Hematopoietic multipotent progenitor cell treated with erythropoietin and hydrocortisone succinate and interleukin-3 and kit ligand, for 4 days (in vitro differentiated cells): ENCODE data around the gene UNC119.
"Not testable (repeated sequence)": the region's sequence is repeated elsewhere in the genome, so short reads cannot be mapped to it uniquely, and the experiment has no call there.

Experiments used
- DNase-seq: peaks from one replicate; pipeline ENCODE4 v3.0.0-alpha.2; 2015

UNC119 gene

GRCh38 chr17:28540231-28540630 lies 12.2 kb downstream of the UNC119 start:
- DNase-seq: no peak

DNA sequence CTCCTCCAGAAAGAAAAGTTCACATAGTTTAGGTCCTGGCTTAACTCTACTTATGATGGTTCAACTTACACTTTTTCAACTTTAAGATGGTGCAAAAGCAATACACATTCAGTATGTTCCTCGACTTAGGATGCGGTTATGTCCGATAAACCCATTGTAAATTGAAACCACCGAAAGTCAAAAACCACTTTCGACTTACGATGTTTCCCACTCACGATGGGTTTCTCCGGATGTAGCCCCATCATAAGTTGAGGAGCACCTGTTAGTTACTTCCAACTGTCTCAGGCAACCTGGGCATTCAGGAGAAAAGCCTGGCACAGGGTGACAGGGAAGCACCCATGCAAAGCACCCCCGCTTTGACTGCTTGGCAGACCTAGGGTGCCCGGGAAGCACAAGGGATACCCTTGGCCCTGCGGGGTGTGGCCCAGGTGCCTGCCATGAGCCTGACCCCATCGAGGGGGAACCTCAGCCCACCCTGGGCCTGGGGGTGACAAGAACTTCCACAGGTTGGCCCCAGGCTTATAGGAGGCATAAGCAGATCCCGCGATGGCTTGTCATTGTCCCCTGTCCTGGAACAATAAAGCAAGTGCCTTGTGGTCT lies 14.0 kb downstream of the UNC119 start:
- DNase-seq: no peak

DNA sequence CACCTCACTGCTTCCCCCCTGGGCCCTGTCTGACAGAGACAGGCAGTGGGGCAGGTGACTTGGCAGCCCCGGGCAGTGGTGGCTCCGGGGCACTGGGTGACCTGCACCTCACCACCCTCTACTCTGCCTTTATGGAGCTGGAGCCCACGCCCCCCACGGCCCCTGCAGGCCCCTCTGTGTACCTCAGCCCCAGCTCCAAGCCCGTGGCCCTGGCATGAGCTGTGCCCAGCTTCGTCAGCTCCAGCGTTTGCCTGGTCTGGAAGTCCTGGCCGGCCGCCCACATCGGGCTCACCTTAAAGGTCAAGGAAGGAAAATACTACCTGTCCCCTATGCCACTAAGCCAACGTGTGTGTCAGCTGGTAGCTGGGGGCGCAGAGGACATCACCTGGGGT lies 15.2 kb downstream of the UNC119 start:
- no peak for DNase-seq

DNA sequence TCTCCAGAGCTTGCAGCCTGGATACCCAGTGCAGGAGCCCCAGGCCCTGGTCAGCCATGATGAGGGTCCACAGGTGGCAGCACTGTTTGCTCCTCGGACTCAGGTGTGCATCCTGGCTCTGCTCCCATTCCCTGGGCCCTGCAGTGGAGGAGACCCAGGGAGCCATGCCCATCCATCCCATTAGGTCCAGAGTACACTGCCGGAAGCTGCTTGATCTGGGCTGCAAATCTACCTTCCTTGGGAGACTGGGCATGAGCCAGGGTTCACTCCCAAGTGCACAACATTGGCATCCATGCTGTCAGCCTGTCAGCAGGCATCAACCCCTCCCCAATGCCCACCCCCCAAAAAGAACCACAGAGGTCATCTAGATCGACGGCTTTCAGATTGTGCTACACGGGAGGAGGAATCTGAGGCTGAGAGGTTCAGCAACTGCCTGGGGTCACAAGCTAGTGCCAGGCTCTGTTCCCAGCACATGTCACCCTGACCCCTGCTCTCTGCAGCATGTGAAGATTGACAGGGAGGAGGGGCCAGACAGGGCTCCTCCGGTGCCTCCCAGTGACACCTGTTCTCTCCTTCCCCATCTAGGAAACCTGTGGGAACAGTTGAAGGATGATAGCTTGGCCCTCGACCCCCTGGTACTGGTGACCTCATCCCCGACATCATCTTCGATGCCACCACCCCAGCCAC lies 15.7 kb downstream of the UNC119 start:
- DNase-seq: no peak

GRCh38 chr17:28534740-28535375 lies 17.6 kb downstream of the UNC119 start:
- DNase-seq: no peak

DNA sequence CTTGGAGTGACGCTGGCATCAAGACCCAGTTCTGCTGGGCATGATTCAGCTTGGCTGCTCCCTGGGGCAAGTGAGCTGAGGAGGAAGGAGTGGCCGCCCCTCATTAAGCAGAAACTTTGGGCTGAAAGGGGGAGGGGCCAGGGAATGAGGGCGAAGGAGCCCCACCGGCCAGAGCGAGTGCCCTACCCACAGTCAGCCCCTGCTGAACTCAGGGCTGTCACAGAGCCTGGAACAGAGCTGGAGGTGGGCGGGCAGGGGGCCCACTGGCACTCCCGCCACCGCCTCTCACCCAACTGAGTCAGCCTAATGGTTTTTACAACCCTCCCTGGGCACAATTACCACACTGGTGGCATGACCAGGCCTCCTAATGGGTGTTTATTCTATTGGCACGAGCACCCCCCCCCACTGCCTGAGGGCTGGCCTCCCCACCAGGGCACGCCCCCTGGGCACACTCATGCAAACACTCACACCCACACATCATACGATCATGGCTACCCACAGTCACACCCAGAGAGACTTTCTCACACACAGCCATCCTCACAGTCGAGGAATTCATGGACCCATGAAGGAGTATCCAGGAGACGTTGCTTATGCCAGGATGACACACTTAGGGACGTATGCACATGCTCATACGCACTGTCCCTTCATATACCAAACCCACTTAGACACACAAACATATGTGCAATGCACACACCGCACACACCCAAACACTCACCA lies 19.2 kb downstream of the UNC119 start:
- no peak for DNase-seq

DNA sequence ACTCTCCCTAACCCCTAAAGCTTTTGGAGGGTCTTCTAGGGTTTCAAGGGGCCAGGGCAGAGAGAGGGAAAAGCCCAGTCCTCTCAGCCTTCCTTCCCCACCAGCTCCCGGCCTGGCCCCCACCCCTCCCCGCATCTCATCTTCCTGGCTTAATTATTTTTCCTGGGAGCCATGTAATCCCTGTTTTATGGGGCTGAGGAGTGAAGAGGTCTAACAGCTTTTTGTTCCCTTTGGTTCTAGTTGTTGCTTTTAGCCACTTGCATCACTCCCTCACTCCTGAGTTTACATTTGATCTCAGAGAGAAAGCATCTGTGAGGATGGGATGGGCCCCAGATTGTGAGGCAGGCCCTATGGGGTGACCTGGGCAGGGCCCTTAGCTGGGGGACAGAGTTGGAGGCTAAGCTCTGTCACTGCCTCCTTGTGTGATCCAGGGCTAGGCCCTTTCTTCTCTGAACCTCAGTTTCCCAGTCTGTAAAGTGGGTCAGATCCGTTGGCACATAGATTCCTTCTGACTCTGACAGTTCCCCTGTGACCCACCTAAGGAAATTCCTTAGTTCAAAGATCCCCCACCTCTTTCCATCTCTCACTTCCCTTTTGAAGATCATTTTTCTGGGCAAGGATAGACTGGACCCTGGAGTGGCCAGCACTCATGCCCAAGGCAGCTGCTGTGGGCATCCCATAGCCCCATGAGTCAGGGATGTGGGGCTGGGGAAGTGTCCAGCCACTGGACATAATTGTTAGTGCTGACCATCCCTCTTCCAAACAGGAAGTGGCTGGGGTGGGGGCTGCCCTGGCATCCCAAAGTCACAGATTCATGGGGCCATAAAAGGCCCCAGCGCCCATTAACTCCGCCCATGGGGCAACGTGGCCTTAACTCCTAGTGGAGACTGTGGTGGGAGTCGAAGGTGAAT lies 20.1 kb downstream of the UNC119 start:
- no peak for DNase-seq

GRCh38 chr17:28530926-28531325 lies 21.5 kb downstream of the UNC119 start:
- no peak for DNase-seq

DNA sequence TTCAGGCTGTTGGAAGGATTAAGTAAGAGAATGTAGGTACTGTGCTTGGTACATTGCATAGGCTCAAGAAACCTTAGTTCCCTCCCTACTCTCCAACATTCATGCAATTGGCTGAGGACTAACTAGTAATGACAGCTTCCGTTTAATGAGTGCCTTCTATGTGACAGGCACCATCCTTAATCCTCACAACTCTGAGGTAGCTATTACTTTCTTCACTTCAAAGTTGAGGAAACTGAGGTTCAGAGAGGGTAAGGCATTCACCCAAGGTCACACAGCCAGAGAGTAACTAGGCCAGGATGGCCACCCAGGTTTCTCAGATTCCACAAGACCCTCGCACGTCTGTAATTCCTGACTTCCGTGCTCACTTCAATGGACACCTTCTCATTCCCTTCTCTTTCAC lies 22.2 kb downstream of the UNC119 start:
- no peak for DNase-seq

DNA sequence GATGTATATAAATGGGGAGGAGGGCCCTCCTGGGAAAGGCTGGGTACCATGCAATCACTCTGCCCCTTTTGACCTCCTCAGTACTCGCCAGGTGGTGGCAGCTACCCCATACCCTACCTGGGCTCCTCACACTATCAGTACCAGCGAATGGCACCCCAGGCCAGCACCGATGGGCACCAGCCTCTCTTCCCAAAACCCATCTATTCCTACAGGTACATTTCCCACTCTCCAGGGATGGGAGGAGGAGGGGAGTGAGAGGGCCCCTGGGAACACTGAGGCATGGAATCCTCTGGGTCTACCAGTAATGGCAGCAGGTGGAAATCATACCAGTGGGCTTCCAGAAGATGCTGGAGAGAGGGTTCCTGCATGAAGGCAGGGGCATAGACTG lies 23.4 kb downstream of the UNC119 start:
- no peak for DNase-seq

DNA sequence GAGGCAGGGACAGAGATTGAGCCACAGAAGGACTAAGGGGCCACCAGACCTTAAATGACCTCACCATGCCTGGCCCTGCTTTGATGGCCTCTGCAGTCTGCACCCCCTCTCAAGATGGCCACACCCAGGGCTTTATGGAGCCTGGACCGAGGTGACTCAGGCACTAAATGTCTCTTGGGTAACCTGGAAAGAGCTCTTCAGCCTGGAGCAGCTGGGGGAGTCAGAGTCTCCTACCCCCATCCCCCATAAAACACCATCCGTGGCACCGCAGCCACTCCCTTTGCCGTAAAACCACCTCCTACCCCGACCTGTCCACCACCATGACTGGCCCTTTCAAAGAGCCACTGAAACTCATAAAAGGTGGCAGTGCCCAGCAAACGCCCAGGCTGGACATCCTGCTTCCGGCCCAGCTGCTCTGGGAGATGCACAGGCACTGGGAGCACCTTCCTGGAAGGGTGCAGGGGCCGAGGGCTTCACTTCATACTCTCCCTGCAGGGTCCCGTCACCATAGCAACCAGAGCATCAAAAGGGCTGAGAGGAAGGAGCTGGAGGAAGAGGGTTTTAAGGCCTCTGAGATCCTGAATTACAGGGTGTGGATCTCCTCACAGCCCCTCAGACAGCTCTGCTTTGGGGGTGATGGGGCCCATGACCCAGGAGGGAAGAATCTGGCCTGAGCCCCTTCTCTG lies 24.0 kb downstream of the UNC119 start:
- DNase-seq: no peak

DNA sequence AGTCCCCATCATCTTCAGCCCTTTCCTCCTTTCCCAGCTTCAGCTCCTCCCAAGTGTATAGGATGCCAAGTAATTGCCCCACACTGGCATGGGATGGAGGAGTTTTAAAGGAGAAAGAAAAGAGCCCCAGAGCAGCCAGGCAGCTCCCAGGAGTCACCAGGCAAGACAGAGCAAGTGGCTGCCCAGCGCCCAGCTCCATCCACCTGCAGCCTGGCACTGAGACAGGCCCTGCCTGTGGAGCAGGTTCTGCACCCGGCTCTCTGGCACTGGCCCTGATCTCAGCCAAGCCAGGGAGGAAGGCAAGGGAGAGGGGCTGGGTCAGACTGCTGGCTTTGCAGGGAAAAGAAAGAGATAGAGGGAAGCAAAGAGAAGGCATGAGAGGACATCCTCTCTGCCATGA lies 24.6 kb downstream of the UNC119 start:
- DNase-seq: no peak

DNA sequence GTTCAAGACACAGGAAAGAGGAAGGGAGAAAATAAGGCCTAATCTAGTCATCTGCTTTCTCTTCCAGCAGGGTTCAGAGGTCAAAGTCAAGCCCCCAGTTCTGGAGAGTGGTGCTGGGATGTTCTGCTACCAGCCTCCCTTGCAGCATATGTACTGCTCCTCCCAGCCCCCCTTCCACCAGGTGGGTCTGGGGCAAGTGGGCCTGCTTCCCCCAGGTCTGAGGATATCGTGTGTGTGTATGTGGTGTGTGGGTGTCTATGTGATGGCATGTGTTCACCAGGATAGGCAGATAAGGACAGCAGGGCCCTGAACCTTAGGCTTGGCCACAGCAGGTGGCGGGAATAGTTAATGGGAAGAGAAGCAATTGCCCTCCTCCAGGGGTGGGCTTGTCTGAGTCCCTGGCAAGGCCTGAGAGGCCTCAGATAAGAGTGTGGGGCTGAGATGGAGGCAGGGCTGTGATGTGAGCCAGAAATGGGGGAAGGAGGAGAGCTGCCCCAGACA lies 25.2 kb downstream of the UNC119 start:
- peak; percentile 93 for DNase-seq

GRCh38 chr17:28526381-28526780 lies 26.0 kb downstream of the UNC119 start:
- DNase-seq: no peak

DNA sequence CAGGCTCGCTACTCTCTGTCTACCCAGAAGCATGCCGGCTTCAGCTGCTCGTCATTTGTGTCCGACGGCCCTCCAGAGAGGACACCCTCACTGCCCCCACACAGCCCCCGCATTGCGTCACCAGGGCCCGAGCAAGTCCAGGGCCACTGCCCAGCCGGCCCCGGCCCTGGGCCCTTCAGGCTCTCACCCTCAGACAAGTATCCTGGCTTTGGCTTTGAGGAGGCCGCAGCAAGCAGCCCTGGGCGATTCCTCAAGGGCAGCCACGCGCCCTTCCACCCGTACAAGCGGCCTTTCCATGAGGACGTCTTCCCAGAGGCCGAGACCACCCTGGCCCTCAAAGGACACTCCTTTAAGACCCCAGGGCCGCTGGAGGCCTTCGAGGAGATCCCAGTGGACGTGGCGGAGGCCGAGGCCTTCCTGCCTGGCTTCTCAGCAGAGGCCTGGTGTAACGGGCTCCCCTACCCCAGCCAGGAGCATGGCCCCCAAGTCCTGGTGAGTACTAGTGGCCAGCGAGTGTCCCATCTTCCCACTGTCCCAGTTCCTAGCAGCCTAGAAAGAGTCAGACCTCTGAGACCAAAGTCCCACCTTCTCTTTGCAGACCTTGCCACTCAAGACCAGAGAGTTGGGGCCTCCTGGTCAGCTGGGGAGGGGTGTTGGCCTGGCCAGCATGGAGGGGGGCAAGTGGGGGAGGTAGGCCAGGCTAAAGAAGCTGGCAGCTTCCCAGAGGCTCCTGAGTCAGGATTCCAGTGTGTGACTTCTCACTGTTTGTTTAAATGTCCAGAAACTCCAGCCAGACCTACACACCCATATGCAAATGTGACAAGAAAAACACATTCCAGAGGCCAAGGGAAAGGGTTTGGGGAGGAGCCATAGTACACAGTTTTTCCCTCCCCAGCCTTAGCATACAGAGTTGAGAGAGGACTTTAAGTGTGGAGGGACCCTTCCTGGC lies 27.7 kb downstream of the UNC119 start:
- DNase-seq: no peak

GRCh38 chr17:28523876-28524275 lies 28.5 kb downstream of the UNC119 start:
- DNase-seq: no peak

- DNase-seq: no peak
Observed at GRCh38 chr17:28523186-28523585, 29.2 kb downstream of the UNC119 start.

GRCh38 chr17:28522281-28522680 lies 30.1 kb downstream of the UNC119 start:
- DNase-seq: not testable (repeated sequence)

- no peak for DNase-seq
Observed at GRCh38 chr17:28521311-28522085, 30.9 kb downstream of the UNC119 start.

DNA sequence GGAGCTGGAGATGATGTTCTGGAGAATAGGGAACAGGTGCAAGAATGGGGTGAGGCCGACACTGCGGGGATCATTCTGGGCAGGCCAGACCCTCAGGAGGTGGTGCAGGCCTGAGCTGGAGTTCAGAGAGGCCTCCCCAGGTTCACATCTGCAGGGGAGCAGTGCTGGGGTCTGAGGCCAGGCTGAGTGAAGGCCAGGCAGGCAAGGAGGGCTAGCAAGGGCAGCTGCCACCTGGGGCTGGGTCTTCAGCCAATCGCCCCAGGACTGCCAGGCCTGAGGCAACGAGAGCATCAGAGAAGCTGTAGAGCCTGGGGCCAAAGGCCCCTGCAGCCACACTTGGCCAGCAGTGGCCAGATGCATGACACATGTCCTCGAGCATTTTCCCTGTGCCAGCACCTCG lies 31.7 kb downstream of the UNC119 start:
- no peak for DNase-seq
